Fibroblast of skin of left quadriceps (primary cell): ENCODE measurements around the gene SLC12A9.

Source experiments
- DNase-seq, 2 experiments: peaks; one replicate each; pipeline ENCODE4 v3.0.0-alpha.2; 2013; ENCODE audit warnings: low read depth in 2 of 2

SLC12A9 gene

GRCh38 chr7:100884736-100885439 lies 32.4 kb downstream of the SLC12A9 start:
- DNase-seq: no peak

GRCh38 chr7:100885440-100886141 lies 33.1 kb downstream of the SLC12A9 start:
- DNase-seq: no peak

GRCh38 chr7:100886142-100886935 lies 33.8 kb downstream of the SLC12A9 start:
- DNase-seq: no peak

GRCh38 chr7:100886936-100887515 lies 34.5 kb downstream of the SLC12A9 start:
- no peak for DNase-seq

GRCh38 chr7:100887516-100888290 lies 35.2 kb downstream of the SLC12A9 start:
- DNase-seq: no peak

GRCh38 chr7:100888291-100888987 lies 35.9 kb downstream of the SLC12A9 start:
- DNase-seq: no peak

- no peak for DNase-seq
These were observed 36.7 kb downstream of the SLC12A9 start, which contains the start of gene UFSP1 for GRCh38 chr7:100888988-100889750. Gene UFSP1, minus strand, starts transcription at chr7:100889715. Its CDS starts 444 bp downstream, at chr7:100889271.

- no peak for DNase-seq
These were observed 38.4 kb downstream of the SLC12A9 start for GRCh38 chr7:100890653-100891567.

GRCh38 chr7:100891568-100892247 lies 39.2 kb downstream of the SLC12A9 start:
- no peak for DNase-seq

- no peak for DNase-seq
These were observed 40.1 kb downstream of the SLC12A9 start for GRCh38 chr7:100892364-100893317.

GRCh38 chr7:100893318-100893895 lies 40.9 kb downstream of the SLC12A9 start:
- no peak for DNase-seq

GRCh38 chr7:100893910-100894721 lies 41.6 kb downstream of the SLC12A9 start:
- no peak for DNase-seq

- DNase-seq: no peak
These were observed 42.6 kb downstream of the SLC12A9 start for GRCh38 chr7:100894860-100895700.

GRCh38 chr7:100895701-100895955 lies 43.1 kb downstream of the SLC12A9 start, which contains the start of gene ACHE:
Gene ACHE, minus strand, starts transcription at chr7:100895888. Its CDS starts 1,656 bp downstream, at chr7:100894232.
- no peak for DNase-seq
